Mesothelial cell of epicardium (in vitro differentiated cells): ENCODE data around the gene FNIP1. TPM values are rescaled to one million over a fixed set of nuclear protein-coding genes. Genes with fewer than 3 reads are reported as not detected.

ENCODE experiments used
- DNase-seq, 2 experiments: peaks; one replicate each; pipeline ENCODE4 v3.0.0; 2021; ENCODE audit warnings: low spot score in 2 of 2; ENCODE audit not compliant: unreplicated experiment in 2 of 2
- H3K27ac Mint-ChIP-seq: 2 replicates; pipeline ENCODE4 v1.8.0; 2021; ENCODE audit warnings: mixed read lengths
- H3K27me3 Mint-ChIP-seq: 2 replicates; pipeline ENCODE4 v1.8.0; 2021; ENCODE audit warnings: low read depth, mixed read lengths
- H3K36me3 Mint-ChIP-seq: 2 replicates; pipeline ENCODE4 v1.8.0; 2021; ENCODE audit warnings: mixed read lengths
- H3K4me1 Mint-ChIP-seq: 2 replicates; pipeline ENCODE4 v1.8.0; 2021; ENCODE audit warnings: mixed read lengths
- H3K4me3 Mint-ChIP-seq: 2 replicates; pipeline ENCODE4 v1.8.0; 2021; ENCODE audit warnings: mild to moderate bottlenecking, moderate library complexity, mixed read lengths
- H3K9me3 Mint-ChIP-seq: 2 replicates; pipeline ENCODE4 v1.8.0; 2021; ENCODE audit warnings: mixed read lengths
- total RNA-seq: library from RNA; stranded (reverse); gene quantifications from 3 replicates; pipeline ENCODE4 v1.2.1, GENCODE V29; 2021
- TF ChIP-seq, protein P1 (sequence below): fragments of 200-600 bp; sonication (generic); IDR thresholded peaks from one replicate; pipeline ENCODE4 v1.5.0; 2021; ENCODE audit warnings: antibody characterized with exemption; ENCODE audit not compliant: unreplicated experiment

FNIP1 gene
- total RNA-seq, 1 donor from 2014 or later = 35.1 TPM

DNA sequence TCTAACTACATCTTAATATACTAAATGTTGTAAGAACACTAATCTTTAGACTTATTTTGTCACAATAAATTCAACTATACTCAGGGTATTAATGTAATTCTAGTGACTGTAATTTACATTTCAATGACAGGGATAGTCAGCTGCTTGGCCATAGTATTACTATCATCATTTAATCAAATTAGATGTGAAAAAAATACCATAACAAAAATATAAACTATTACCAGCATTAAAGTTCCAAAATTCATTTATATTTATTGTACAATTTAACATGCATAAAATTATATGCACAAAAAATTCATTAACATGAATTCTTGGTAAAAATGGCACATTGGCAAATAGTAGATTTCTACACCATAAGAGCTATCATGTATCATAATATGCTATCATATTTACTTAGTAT, 28.9 kb downstream of the FNIP1 start:
- H3K4me3 Mint-ChIP-seq = no peak overlapping the region
- H3K9me3 Mint-ChIP-seq = peaks cover 12% of the 10 kb centered on the region
- H3K4me1 Mint-ChIP-seq = peaks cover 10% of the 10 kb centered on the region
- H3K27ac Mint-ChIP-seq = no peak overlapping the region
- peaks cover 21% of the 10 kb centered on the region for H3K36me3 Mint-ChIP-seq
- H3K27me3 Mint-ChIP-seq = no peaks in the 10 kb centered on the region
- DNase-seq = no peak
- TF ChIP-seq, protein P1, sequence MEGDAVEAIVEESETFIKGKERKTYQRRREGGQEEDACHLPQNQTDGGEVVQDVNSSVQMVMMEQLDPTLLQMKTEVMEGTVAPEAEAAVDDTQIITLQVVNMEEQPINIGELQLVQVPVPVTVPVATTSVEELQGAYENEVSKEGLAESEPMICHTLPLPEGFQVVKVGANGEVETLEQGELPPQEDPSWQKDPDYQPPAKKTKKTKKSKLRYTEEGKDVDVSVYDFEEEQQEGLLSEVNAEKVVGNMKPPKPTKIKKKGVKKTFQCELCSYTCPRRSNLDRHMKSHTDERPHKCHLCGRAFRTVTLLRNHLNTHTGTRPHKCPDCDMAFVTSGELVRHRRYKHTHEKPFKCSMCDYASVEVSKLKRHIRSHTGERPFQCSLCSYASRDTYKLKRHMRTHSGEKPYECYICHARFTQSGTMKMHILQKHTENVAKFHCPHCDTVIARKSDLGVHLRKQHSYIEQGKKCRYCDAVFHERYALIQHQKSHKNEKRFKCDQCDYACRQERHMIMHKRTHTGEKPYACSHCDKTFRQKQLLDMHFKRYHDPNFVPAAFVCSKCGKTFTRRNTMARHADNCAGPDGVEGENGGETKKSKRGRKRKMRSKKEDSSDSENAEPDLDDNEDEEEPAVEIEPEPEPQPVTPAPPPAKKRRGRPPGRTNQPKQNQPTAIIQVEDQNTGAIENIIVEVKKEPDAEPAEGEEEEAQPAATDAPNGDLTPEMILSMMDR = no peak

DNA sequence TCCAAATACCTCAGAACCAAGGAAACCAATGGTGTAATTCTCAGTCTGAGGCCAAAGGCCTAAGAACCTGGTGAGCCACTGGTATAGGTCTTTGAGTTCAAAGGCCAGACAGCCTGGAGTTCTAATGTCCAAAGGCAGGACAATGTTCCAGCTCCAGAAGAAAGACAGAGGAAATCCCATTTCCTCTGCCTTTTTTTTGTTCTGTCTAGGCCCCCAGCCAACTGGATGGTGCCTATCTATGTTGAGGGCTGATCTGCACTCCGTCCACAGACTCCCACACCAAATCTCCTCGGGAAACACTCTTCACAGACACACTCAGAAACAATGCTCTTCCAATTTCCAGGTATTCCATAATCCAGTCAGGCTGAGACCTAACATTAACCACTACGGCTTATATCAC, 30.1 kb downstream of the FNIP1 start:
- no peaks in the 10 kb centered on the region for H3K27me3 Mint-ChIP-seq
- peaks cover 10% of the 10 kb centered on the region for H3K4me1 Mint-ChIP-seq
- TF ChIP-seq, protein P1 = no peak
- H3K36me3 Mint-ChIP-seq = peaks cover 31% of the 10 kb centered on the region
- no peak overlapping the region for H3K4me3 Mint-ChIP-seq
- H3K27ac Mint-ChIP-seq = no peak overlapping the region
- peaks cover 22% of the 10 kb centered on the region for H3K9me3 Mint-ChIP-seq
- DNase-seq = no peak

DNA sequence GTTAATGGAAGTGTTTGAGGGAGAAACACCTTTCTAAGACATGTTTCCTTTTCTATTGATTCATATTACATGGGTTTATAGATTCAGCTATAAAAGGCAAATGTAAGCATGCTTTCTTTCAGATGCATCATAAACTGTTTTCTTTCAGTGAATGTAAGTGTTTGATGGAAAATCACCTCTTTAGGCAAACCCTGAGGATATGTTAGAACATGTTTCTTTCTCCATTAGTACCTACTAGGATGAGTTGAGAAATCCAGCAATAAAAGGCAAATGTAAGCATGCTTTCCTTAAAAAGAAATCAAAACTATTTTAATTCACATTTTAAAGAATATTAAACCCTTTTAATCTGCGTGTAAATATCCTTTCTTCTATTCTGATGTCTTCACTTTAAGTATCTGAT, 31.6 kb downstream of the FNIP1 start:
- DNase-seq = no peak
- H3K27me3 Mint-ChIP-seq = no peaks in the 10 kb centered on the region
- peaks cover 37% of the 10 kb centered on the region for H3K36me3 Mint-ChIP-seq
- TF ChIP-seq, protein P1 = no peak
- H3K4me3 Mint-ChIP-seq = no peak overlapping the region
- no peak overlapping the region for H3K27ac Mint-ChIP-seq
- H3K9me3 Mint-ChIP-seq = peaks cover 29% of the 10 kb centered on the region
- peaks cover 10% of the 10 kb centered on the region for H3K4me1 Mint-ChIP-seq

DNA sequence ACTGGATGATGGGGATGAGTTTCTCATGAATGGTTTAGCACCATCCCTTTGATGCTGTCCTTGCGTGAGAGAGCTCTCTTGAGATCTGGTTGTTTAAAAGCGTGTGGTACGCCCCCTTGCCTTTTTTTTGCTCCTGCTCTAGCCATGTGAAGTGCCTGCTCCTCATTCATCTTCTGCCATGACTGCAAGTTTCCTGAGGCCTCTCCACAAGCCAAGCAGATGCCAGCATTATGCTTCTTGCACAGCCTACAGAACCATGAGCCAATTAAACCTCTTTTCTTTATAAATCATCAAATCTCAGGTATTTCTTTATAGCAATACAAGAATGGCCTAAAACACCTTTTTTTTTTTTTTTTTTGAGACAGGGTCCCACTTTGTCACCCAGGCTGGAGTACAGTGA, 32.8 kb downstream of the FNIP1 start:
- DNase-seq = no peak
- no peak overlapping the region for H3K4me3 Mint-ChIP-seq
- peaks cover 5% of the 10 kb centered on the region for H3K4me1 Mint-ChIP-seq
- TF ChIP-seq, protein P1 = no peak
- H3K27me3 Mint-ChIP-seq = no peaks in the 10 kb centered on the region
- H3K36me3 Mint-ChIP-seq = peaks cover 37% of the 10 kb centered on the region
- no peak overlapping the region for H3K27ac Mint-ChIP-seq
- peaks cover 34% of the 10 kb centered on the region for H3K9me3 Mint-ChIP-seq

DNA sequence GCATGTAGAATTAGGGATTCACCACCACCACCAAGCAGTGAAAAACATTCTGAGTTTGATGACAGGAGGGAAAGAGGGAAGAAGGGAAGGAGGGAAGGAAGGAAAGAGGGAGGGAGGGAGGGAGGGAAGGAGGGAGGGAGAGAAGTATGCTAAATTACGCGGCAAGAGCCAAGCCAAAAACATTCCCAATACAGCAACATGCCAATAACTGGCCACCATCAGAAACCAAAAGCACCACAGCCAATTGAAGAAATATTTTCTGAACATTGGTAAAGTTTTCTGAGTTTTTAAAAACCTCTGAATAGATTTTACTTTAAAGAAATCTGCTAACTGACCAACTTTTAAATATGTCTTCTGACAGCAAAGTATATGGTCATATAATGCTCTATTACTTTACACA, 36.0 kb downstream of the FNIP1 start:
- Mint-ChIP-seq H3K4me1 (peaks cover 7% of the 10 kb centered on the region), H3K27me3 (no peaks in the 10 kb centered on the region), H3K27ac (no peak overlapping the region), H3K4me3 (no peak overlapping the region), H3K36me3 (peaks cover 33% of the 10 kb centered on the region), H3K9me3 (peaks cover 31% of the 10 kb centered on the region)
- TF ChIP-seq, protein P1 = no peak
- DNase-seq = no peak

DNA sequence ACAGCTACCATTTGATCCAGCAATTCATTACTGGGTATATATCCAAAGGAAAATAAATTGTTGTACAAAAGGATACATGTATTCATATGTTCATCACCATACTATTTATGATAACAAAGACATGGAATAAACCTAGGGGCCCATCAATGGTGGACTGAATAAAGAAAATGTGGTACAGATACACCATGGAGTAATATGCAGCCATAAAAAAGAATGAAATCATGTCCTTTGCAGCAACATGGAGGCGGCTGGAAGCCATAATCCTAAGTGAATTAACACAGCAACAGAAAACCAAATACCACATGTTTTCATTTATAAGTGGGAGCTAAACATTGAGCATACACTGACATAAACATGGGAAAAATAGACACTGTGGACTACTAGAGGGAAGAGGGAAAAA, 37.1 kb downstream of the FNIP1 start:
- Mint-ChIP-seq H3K27me3 (no peaks in the 10 kb centered on the region), H3K36me3 (peaks cover 29% of the 10 kb centered on the region), H3K4me1 (peaks cover 5% of the 10 kb centered on the region), H3K4me3 (no peak overlapping the region), H3K27ac (no peak overlapping the region), H3K9me3 (peaks cover 31% of the 10 kb centered on the region)
- TF ChIP-seq, protein P1 = no peak
- DNase-seq = no peak
